Aorta (tissue), 5 donors: ENCODE results near the gene NTN5. TPM values are rescaled to one million over a fixed set of nuclear protein-coding genes. Genes with fewer than 3 reads are reported as not detected.
"Not testable (repeated sequence)": the region's sequence is repeated elsewhere in the genome, so short reads cannot be mapped to it uniquely, and the experiment has no call there.

Experiments used
- ATAC-seq: fragments of 200-7000 bp; cut with Tn5 transposase; one replicate; pipeline ENCODE4 v1.9.1; 2022; ENCODE audit warnings: moderate library complexity; ENCODE audit not compliant: low FRiP score
- DNase-seq, 2 donors: peaks; one replicate each; pipeline ENCODE4 v3.0.0-alpha.2; 2020
- H3K27ac ChIP-seq, 2 donors: one replicate each; pipeline ENCODE4 v1.5.1; 2013; ENCODE audit warnings: low read length in 2 of 2, mild to moderate bottlenecking in 2 of 2, moderate library complexity in 2 of 2, control low read depth in 1 of 2, inconsistent platforms in 1 of 2, low read depth in 1 of 2
- H3K27me3 ChIP-seq, 2 donors: one replicate each; pipeline ENCODE4 v1.6.1; 2013; ENCODE audit warnings: control low read depth in 1 of 2, low read length in 1 of 2, mild to moderate bottlenecking in 1 of 2, moderate library complexity in 1 of 2; ENCODE audit not compliant: insufficient read depth in 2 of 2, control insufficient read depth in 1 of 2
- H3K36me3 ChIP-seq, 2 donors: one replicate each; pipeline ENCODE4 v1.6.1; 2013; ENCODE audit warnings: control low read depth in 1 of 2, low read length in 1 of 2, mild to moderate bottlenecking in 1 of 2; ENCODE audit not compliant: insufficient read depth in 2 of 2, control insufficient read depth in 1 of 2
- H3K4me1 ChIP-seq, 2 donors: one replicate each; pipeline ENCODE4 v1.6.1; 2013; ENCODE audit warnings: low read length in 2 of 2, control low read depth in 1 of 2, mild to moderate bottlenecking in 1 of 2, moderate library complexity in 1 of 2; ENCODE audit not compliant: insufficient read depth in 2 of 2, control insufficient read depth in 1 of 2
- H3K4me3 ChIP-seq, 2 donors: one replicate each; pipeline ENCODE4 v1.5.1; 2013; ENCODE audit warnings: low read length in 2 of 2, control low read depth in 1 of 2, mild to moderate bottlenecking in 1 of 2
- H3K9me3 ChIP-seq: one replicate; pipeline ENCODE4 v1.6.1; 2013; ENCODE audit warnings: mild to moderate bottlenecking, low read length; ENCODE audit not compliant: control insufficient read depth
- WGBS, 2 donors: extraction: QIAGEN DNeasy Blood & Tissue Kit; methylation state at CpG; one replicate each; pipeline ENCODE4 v1.1.7; 2013; 5-methylcytosine and 5-hydroxymethylcytosine counted together
- intact Hi-C, 2 donors: fragments of 100-400 bp; cut with DNase I; formaldehyde crosslinking; loops; one replicate each; pipeline versions ENCODE4 v1.14.2 to v1.15.0; 2022
- polyA plus RNA-seq, 2 donors: library from polyadenylated mRNA; stranded (reverse); fragments of 200-250 nt; gene quantifications; one replicate each; pipeline ENCODE4 v1.2.3, GENCODE V29; 2013
- total RNA-seq, 2 donors: library from RNA; stranded (reverse); fragmentation: NEBNext Ultra II Directional; extraction: Animal tissue kit (Norgen Biotek cat#: 25700); gene quantifications; one replicate each; pipeline ENCODE4 v1.2.1, GENCODE V29; 2021
- donor health status: healthy with polysubstance abuse.
- donor health status: Bipolar disorder and iron deficiency.
- donor health status: DM: no; HTN: no; CAD: no.
- donor health status: DM: no; HTN: no; CAD: no.
- donor health status: DM: yes; HTN: yes; CAD: no.

The NTN5 gene
- total and polyA plus RNA-seq, 4 donors = 0.52 to 2.0 (median 0.96) TPM; not detected in 1

DNA sequence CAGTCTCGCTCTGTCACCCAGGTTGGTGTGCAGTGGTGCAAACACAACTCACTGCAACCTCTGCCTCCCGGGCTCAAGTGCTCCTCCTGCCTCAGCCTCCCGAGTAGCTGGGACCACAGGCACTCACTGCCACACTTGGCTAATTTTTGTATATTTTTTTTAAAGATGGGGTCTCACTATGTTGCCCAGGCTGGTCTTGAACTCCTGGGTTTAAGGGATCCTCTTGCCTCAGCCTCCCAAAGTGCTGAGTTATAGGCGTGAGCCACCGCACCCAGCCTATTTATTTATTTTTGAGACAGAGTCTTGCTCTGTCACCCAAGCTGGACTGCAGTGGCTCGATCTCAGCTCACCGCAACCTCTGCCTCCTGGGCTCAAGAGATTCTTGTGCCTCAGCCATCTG lies 13.8 kb upstream of the NTN5 start:
- H3K9me3 ChIP-seq, H3K27me3 ChIP-seq, ATAC-seq, DNase-seq, H3K27ac ChIP-seq, H3K4me3 ChIP-seq, H3K36me3 ChIP-seq, H3K4me1 ChIP-seq, intact Hi-C loops: not testable (repeated sequence)
- WGBS, 2 donors = 85 to 91% methylated on average over 7 of the region's 7 CpGs

DNA sequence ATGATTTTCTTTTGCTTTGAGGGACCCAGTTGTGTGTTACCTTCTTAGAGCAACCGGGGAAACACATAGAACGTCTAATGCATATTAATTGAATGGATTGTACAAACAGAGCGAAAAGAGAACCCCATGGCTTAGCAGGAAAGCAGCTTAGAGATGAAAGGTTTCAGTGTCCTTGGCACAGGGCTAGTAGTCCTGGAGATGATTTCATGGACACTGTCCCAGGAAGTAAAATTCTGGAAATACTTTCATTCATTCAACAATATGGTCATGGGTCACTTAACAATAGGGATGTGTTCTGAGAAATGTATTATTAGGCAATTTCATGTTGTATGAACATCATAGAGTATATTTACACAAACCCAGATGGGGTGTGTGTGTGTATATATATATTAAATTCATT lies 13.3 kb upstream of the NTN5 start:
- no peak for DNase-seq
- H3K27me3 ChIP-seq = no peaks in the 10 kb centered on the region

DNA sequence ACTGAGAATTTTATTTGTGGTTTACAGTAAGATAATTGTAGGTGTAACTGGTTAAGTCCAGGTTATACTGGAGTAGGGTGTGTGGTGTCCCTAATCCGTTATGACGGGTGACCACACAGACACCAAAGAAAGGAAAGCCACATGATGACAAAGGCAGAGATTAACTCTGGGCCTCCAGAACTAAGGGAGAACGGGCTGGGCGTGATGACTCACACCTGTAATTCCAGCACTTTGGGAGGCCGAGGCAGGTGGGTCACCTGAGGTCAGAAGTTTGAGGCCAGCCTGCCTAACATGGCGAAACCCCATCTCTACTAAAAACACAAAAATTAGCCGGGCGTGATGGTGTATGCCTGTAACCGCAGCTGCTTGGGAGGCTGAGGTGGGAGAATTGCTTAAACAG lies 12.8 kb upstream of the NTN5 start:
- ATAC-seq = no peak
- 90 to 94% methylated on average over 9 of the region's 9 CpGs for WGBS, 2 donors
- intact Hi-C loops = no loop called here

More for the DNA sequence above, 13.3 kb upstream of the NTN5 start:
- WGBS, 2 donors = 93 to 96% methylated on average over 3 of the region's 3 CpGs
- intact Hi-C loops = no loop called here
- H3K27ac ChIP-seq = no peak overlapping the region
- no peaks in the 10 kb centered on the region for H3K9me3 ChIP-seq
- no peaks in the 10 kb centered on the region for H3K4me1 ChIP-seq
- ATAC-seq = no peak
- H3K36me3 ChIP-seq = no peaks in the 10 kb centered on the region
- H3K4me3 ChIP-seq = no peak overlapping the region

DNA sequence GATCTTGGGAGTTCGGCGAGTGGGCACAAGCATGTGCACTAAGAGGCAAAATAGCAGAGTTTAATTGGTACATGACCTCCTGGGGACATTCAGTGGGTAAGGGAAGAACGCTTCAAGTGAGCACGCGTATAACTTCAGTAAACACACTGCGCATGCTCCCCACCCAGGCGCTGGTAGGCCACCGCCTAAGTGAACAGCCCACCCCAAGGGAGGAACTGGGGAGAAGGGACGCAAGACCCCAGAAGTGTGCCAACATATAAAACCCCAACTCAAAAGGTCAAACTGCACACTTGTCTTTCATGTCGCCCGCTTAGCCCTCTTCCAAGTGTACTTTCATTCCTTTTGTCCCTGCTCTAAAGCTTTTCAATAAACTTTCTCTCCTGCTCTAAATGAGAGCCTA lies 10.5 kb upstream of the NTN5 start:
- Histone ChIP-seq H3K27me3 (no peaks in the 10 kb centered on the region), H3K27ac (no peak overlapping the region), H3K4me1 (no peaks in the 10 kb centered on the region), H3K36me3 (no peaks in the 10 kb centered on the region), H3K4me3 (no peak overlapping the region), H3K9me3 (no peaks in the 10 kb centered on the region)
- intact Hi-C loops = no loop called here
- DNase-seq (peak in 1 of 2 donors; percentile 63), ATAC-seq (peak; percentile 46)
- WGBS, 2 donors = 27 to 48% methylated on average over 11 of the region's 11 CpGs

More for the DNA sequence above, 12.8 kb upstream of the NTN5 start:
- Histone ChIP-seq H3K4me1 (no peaks in the 10 kb centered on the region), H3K27ac (no peak overlapping the region), H3K9me3 (no peaks in the 10 kb centered on the region), H3K27me3 (no peaks in the 10 kb centered on the region), H3K36me3 (no peaks in the 10 kb centered on the region), H3K4me3 (no peak overlapping the region)
- DNase-seq = no peak

DNA sequence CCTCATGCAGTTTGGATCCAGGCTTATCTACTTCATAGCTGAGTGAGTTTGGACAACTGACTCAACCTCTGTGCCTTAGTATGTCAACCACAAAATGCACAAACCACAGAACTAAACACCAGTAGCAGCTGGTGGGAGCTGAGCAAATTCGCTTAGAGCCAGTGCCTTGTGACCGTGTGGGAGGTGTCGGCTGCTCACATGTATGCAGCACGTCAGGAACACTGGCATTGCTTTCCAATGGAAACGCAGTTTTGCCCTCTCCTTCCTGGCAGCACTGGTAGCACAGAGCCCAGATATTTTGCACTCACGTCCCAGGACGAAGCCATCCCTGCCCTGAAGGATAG lies 8.3 kb upstream of the NTN5 start:
- 79 to 81% methylated on average over 7 of the region's 7 CpGs for WGBS, 2 donors
- no peaks in the 10 kb centered on the region for H3K27me3 ChIP-seq
- DNase-seq = no peak
- no peak for ATAC-seq
- no peaks in the 10 kb centered on the region for H3K9me3 ChIP-seq
- H3K36me3 ChIP-seq = no peaks in the 10 kb centered on the region
- H3K27ac ChIP-seq = no peak overlapping the region
- intact Hi-C loops = no loop called here
- no peaks in the 10 kb centered on the region for H3K4me1 ChIP-seq
- H3K4me3 ChIP-seq = no peak overlapping the region

DNA sequence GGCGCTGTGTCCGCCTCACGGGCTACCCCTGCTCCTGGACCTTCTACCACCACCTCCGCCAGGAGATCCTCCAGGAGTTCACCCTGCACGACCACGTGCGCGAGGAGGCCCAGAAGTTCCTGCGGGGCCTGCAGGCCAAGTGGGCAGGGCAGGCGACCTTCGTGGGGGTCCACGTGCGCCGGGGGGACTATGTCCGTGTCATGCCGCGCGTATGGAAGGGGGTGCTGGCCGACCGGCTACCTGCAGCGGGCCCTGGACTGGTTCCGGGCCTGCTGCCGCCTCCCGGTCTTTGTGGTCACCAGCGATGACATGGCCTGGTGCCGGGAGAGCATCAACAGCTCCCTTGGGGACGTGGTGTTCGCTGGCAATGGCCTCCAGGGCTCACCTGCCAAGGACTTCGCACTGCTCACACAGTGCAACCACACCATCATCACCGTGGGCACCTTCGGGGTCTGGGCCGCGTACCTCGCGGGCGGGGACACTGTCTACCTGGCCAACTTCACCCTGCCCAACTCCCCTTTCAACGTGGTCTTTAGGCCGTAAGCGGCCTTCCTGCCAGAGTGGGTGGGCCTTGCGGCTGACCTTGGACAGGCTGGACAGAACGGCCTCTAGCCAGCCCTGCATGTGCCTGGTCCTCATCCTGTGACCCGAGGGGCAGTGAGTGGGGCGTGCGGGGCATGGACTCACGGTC lies 7.8 kb upstream of the NTN5 start:
- H3K4me1 ChIP-seq = no peaks in the 10 kb centered on the region
- DNase-seq (peak in 1 of 2 donors; percentile 40), ATAC-seq (peak; percentile 31)
- H3K4me3 ChIP-seq = no peak overlapping the region
- intact Hi-C loops = no loop called here
- no peaks in the 10 kb centered on the region for H3K36me3 ChIP-seq
- WGBS, 2 donors = 91 to 95% methylated on average over 45 of the region's 45 CpGs
- H3K27me3 ChIP-seq = no peaks in the 10 kb centered on the region
- H3K27ac ChIP-seq = no peak overlapping the region
- no peaks in the 10 kb centered on the region for H3K9me3 ChIP-seq

DNA sequence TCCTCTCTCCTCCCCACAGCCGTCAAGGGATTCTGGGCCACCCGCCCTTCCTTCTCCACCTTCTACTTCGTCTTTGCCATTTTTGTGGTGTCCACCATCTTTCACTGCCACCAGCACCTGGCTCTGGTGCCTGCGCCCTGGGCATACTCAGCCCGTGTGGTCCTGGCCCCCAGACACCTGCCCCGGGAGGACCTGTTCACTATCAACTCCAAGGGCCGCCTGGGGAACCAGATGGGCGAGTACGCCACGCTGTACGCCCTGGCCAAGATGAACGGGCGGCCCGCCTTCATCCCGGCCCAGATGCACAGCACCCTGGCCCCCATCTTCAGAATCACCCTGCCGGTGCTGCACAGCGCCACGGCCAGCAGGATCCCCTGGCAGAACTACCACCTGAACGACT lies 7.2 kb upstream of the NTN5 start:
- ATAC-seq, DNase-seq, H3K9me3 ChIP-seq, H3K27ac ChIP-seq, H3K36me3 ChIP-seq, H3K4me1 ChIP-seq, intact Hi-C loops, H3K4me3 ChIP-seq, H3K27me3 ChIP-seq: not testable (repeated sequence)
- WGBS, 2 donors = 94% methylated on average over 17 to 19 of the region's 19 CpGs

DNA sequence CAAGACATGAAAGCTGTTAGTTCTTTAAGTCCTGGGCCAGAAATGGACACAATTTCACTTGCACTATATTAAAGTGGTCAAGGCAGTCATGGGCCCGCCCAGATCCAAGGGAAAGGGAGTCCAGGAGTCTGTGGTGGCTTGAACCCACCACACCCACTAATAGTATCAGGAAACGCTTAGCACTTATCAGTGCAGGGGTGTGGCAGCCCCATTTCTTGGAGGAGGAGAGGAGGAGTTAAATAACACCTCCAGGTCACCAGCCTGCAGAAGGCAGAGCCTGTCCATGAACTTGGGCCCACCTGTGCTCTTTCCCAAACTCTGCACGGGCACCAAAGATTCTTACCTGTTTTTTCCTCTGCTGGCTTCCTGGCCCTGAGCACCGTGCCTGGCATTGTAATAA lies 5.4 kb upstream of the NTN5 start:
- Histone ChIP-seq H3K9me3 (no peaks in the 10 kb centered on the region), H3K27me3 (no peaks in the 10 kb centered on the region), H3K27ac (no peak overlapping the region), H3K4me3 (no peak overlapping the region), H3K36me3 (no peaks in the 10 kb centered on the region), H3K4me1 (no peaks in the 10 kb centered on the region)
- 81 to 82% methylated on average over 4 of the region's 4 CpGs for WGBS, 2 donors
- intact Hi-C loops = no loop called here
- ATAC-seq (no peak), DNase-seq (no peak)

DNA sequence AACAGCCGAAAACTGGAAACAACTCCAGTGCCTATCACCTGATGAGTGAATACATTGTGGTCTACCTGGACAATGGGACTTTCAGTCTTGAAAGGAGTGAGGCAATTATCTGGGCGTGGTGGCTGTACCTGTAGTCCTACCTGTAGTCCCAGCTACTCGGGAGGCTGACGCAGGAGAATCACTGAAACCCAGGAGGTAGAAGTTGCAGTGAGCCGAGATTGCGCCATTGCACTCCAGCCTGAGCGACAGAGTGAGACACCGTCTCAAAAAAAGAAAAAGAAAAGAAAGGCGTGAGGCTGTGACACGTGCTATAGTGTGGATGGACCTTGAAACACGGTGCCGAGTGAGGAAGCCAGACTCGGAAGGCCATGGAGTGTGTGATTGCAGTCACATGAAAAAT lies 4.1 kb upstream of the NTN5 start:
- no peak for DNase-seq
- 92 to 94% methylated on average over 13 of the region's 13 CpGs for WGBS, 2 donors
- Histone ChIP-seq H3K4me3 (no peak overlapping the region), H3K36me3 (no peaks in the 10 kb centered on the region), H3K4me1 (no peaks in the 10 kb centered on the region), H3K9me3 (no peaks in the 10 kb centered on the region), H3K27ac (no peak overlapping the region), H3K27me3 (no peaks in the 10 kb centered on the region)
- intact Hi-C loops = no loop called here
- ATAC-seq = no peak
